A549 (cell line): ENCODE data around the gene TPSAB1.

Experiments
- CHD4 ChIP-seq: fragments of 200-600 bp; sonication (generic); IDR thresholded peaks from 2 replicates; pipeline ENCODE4 v1.6.1; 2016; ENCODE audit warnings: antibody characterized with exemption, mild to moderate bottlenecking, borderline replicate concordance
- CTCF ChIP-seq: fragments of >200 bp; sonication (Bioruptor Twin); formaldehyde crosslinking; IDR thresholded peaks from 3 replicates; pipeline ENCODE4 v1.5.1; 2016
- EP300 ChIP-seq, 2 experiments: fragments of >200 bp; sonication (Bioruptor Twin); formaldehyde crosslinking; IDR thresholded peaks; 2 replicates in 1 of 2; 3 replicates in 1 of 2; pipeline ENCODE4 v1.6.1; 2016 to 2017
- HES2 ChIP-seq: fragments of >200 bp; sonication (Bioruptor Twin); formaldehyde crosslinking; IDR thresholded peaks from 2 replicates; pipeline ENCODE4 v1.6.1; 2016
- MAZ ChIP-seq: fragments of 150-350 bp; IDR thresholded peaks from 2 replicates; pipeline ENCODE4 v1.6.1; 2014; ENCODE audit warnings: antibody characterized with exemption, low read depth, low read length, borderline replicate concordance
- POLR2A ChIP-seq: IDR thresholded peaks from 2 replicates; pipeline ENCODE4 v1.6.1; 2012; ENCODE audit warnings: mild to moderate bottlenecking, low read length
- RFX5 ChIP-seq: fragments of 450-650 bp; IDR thresholded peaks from 2 replicates; pipeline ENCODE4 v1.7.1; 2014; ENCODE audit warnings: antibody characterized with exemption, mild to moderate bottlenecking, moderate library complexity
- SREBF2 ChIP-seq: fragments of 450-650 bp; IDR thresholded peaks from 2 replicates; pipeline ENCODE4 v1.6.1; 2014; ENCODE audit warnings: mild to moderate bottlenecking, moderate library complexity
- ZSCAN20 ChIP-seq: fragments of 250-450 bp; sonication (Bioruptor Pico); IDR thresholded peaks from 2 replicates; pipeline ENCODE4 v1.8.0; 2022; ENCODE audit warnings: mild to moderate bottlenecking, moderate library complexity

GRCh38 chr16:1276580-1276878, 36.0 kb downstream of the TPSAB1 start:
- no peak for TF ChIP-seq ZSCAN20 (CRISPR knock-in tag)
- no peak for TF ChIP-seq CTCF
- TF ChIP-seq CHD4, result no peak
- TF ChIP-seq HES2, result no peak
- TF ChIP-seq RFX5, result no peak
- TF ChIP-seq EP300 (IDR thresholded peaks at IDR 0.05), result no peak
- no peak for TF ChIP-seq SREBF2
- TF ChIP-seq POLR2A, result no peak
- TF ChIP-seq MAZ, result no peak
